ENCODE results near the gene PDCD2L. TPM values are rescaled to one million over a fixed set of nuclear protein-coding genes. Genes with fewer than 3 reads are reported as not detected.
"Not testable (repeated sequence)": the region's sequence is repeated elsewhere in the genome, so short reads cannot be mapped to it uniquely, and the experiment has no call there.

The PDCD2L gene
- polyA plus RNA-seq, 1 experiment, result 14.0 TPM

- POLR2A ChIA-PET, result no interaction called here
- Histone ChIP-seq H3K4me3 (ENCODE audit: low read depth, low read length) (no peak overlapping the region), H3K27me3 (ENCODE audit: control insufficient read depth, insufficient read depth, low read length) (no peaks in the 10 kb centered on the region), H3K9me3 (ENCODE audit: control insufficient read depth, insufficient read depth, low read length) (no peaks in the 10 kb centered on the region), H3K27ac (ENCODE audit: low read depth, low read length) (no peak overlapping the region)
- no peak for DNase-seq (ENCODE audit: low read depth, low spot score)
- CTCF ChIA-PET, result interaction anchor here (2.0 kb wide), 1 partner anchor 16 kb away, joined by 5 read pairs; no protein-coding TSS in a partner anchor
- TF ChIP-seq CTCF (IDR thresholded peaks at IDR 0.05; ENCODE audit: low read depth, low read length), result no peak
Observed at GRCh38 chr19:34454091-34454490, 49.9 kb downstream of the PDCD2L start.

GRCh38 chr19:34454685-34455084 is 50.5 kb downstream of the PDCD2L start:
- H3K27me3 ChIP-seq (ENCODE audit: control insufficient read depth, insufficient read depth, low read length), result no peaks in the 10 kb centered on the region
- POLR2A ChIA-PET, result no interaction called here
- no peak overlapping the region for H3K27ac ChIP-seq (ENCODE audit: low read depth, low read length)
- TF ChIP-seq CTCF (IDR thresholded peaks at IDR 0.05; ENCODE audit: low read depth, low read length), result no peak
- no peak for DNase-seq (ENCODE audit: low read depth, low spot score)
- H3K9me3 ChIP-seq (ENCODE audit: control insufficient read depth, insufficient read depth, low read length), result no peaks in the 10 kb centered on the region
- CTCF ChIA-PET, result no interaction called here
- no peak overlapping the region for H3K4me3 ChIP-seq (ENCODE audit: low read depth, low read length)

- H3K9me3 ChIP-seq (ENCODE audit: control insufficient read depth, insufficient read depth, low read length); H3K4me3 ChIP-seq (ENCODE audit: low read depth, low read length); H3K27ac ChIP-seq (ENCODE audit: low read depth, low read length); DNase-seq (ENCODE audit: low read depth, low spot score); POLR2A ChIA-PET; CTCF ChIA-PET; H3K27me3 ChIP-seq (ENCODE audit: control insufficient read depth, insufficient read depth, low read length): not testable (repeated sequence)
Observed at GRCh38 chr19:34455783-34456480, 51.7 kb downstream of the PDCD2L start.

GRCh38 chr19:34457446-34457845 is 53.2 kb downstream of the PDCD2L start:
- Histone ChIP-seq H3K27me3 (ENCODE audit: control insufficient read depth, insufficient read depth, low read length) (no peaks in the 10 kb centered on the region), H3K27ac (ENCODE audit: low read depth, low read length) (no peak overlapping the region), H3K9me3 (ENCODE audit: control insufficient read depth, insufficient read depth, low read length) (no peaks in the 10 kb centered on the region), H3K4me3 (ENCODE audit: low read depth, low read length) (no peak overlapping the region)
- no peak for TF ChIP-seq CTCF (IDR thresholded peaks at IDR 0.05; ENCODE audit: low read depth, low read length)
- ChIA-PET CTCF (no interaction called here), POLR2A (interaction anchor here (0.5 kb wide), 1 partner anchor 13 kb away, joined by 4 read pairs; no protein-coding TSS in a partner anchor)
- no peak for DNase-seq (ENCODE audit: low read depth, low spot score)

GRCh38 chr19:34458677-34459076 is 54.5 kb downstream of the PDCD2L start:
- DNase-seq (ENCODE audit: low read depth, low spot score), result no peak
- TF ChIP-seq CTCF (IDR thresholded peaks at IDR 0.05; ENCODE audit: low read depth, low read length), result no peak
- H3K27me3 ChIP-seq (ENCODE audit: control insufficient read depth, insufficient read depth, low read length), result no peaks in the 10 kb centered on the region
- H3K9me3 ChIP-seq (ENCODE audit: control insufficient read depth, insufficient read depth, low read length), result no peaks in the 10 kb centered on the region
- H3K4me3 ChIP-seq (ENCODE audit: low read depth, low read length), result no peak overlapping the region
- CTCF ChIA-PET, result interaction anchor here (1.1 kb wide), 2 partner anchors 13 to 43 kb away, joined by 3 read pairs; no protein-coding TSS in a partner anchor
- POLR2A ChIA-PET, result interaction anchor here (0.6 kb wide), 1 partner anchor 27 kb away, joined by 4 read pairs; no protein-coding TSS in a partner anchor
- no peak overlapping the region for H3K27ac ChIP-seq (ENCODE audit: low read depth, low read length)

All from AG04450 (cell line).